Effector CD4-positive, alpha-beta T cell (primary cell): Measurements from ENCODE around the gene FEM1B.
"Not testable (repeated sequence)": the region's sequence is repeated elsewhere in the genome, so short reads cannot be mapped to it uniquely, and the experiment has no call there.

Source experiments
- DNase-seq: peaks from one replicate; pipeline ENCODE4 v3.0.0-alpha.2; 2020
- total RNA-seq: gene quantifications from one replicate; lab custom pipeline; 2026; lab: John Stamatoyannopoulos, UW

Gene FEM1B
- 103 reads per million, percentile 83 among the genes with 10 or more reads in this experiment for total RNA-seq

- DNase-seq = peak; percentile 81
Measured at GRCh38 chr15:68277603-68278344, at the start of gene FEM1B. Gene FEM1B (plus strand): TSS chr15:68277745. CDS start chr15:68278418, 673 bp downstream.

GRCh38 chr15:68228143-68228970, 49.2 kb upstream of the FEM1B start:
- no peak for DNase-seq

DNA sequence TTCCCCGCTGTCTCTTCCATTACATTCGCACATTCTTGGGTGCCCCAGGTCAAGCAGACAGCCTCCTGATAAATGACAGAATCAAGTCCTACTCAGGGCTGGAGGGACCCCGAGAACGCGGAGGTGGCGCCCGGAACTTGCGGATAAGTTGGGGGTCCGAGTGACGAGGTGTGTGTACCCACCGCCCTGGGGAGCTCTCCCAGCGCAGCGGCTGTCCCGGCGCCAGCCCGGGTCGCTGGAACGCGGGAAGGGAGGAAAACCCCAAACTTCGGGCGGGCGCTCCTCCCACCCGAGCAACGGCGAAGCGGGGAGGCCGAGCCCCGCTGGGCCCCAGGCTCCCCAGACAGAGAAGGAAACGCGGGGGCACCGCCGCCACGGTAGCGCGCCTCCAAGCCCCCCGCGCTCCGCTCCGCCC, 48.6 kb upstream of the FEM1B start:
- no peak for DNase-seq

- DNase-seq = peak; percentile 68
Measured at GRCh38 chr15:68229386-68230156, 48.0 kb upstream of the FEM1B start, which contains the start of gene CLN6. Gene CLN6 (minus strand): TSS chr15:68229728. CDS start chr15:68229584, 144 bp downstream.

GRCh38 chr15:68230157-68231100, 47.1 kb upstream of the FEM1B start:
- no peak for DNase-seq

- DNase-seq = no peak
Measured at GRCh38 chr15:68231102-68231818, 46.3 kb upstream of the FEM1B start.

- DNase-seq = no peak
Measured at GRCh38 chr15:68232449-68232848, 45.1 kb upstream of the FEM1B start.

DNA sequence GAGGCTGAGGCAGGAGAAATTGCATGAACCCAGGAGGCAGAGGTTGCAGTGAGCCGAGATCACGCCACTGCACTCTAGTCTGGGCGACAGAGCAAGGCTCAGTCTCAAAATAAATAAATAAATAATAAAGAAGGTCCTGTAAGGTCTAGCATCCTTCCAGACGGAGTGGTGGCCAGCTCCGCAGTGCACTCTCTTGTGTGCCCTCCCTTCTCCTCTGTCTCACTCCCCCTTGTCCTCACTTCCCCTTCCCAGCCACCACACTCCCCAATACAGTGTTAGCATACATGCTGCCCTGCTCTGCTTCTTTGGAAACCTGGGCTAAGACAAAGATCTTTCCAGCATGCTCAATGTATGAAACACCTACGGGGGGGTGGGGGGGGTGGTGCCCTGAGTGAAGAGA, 44.6 kb upstream of the FEM1B start:
- no peak for DNase-seq

DNA sequence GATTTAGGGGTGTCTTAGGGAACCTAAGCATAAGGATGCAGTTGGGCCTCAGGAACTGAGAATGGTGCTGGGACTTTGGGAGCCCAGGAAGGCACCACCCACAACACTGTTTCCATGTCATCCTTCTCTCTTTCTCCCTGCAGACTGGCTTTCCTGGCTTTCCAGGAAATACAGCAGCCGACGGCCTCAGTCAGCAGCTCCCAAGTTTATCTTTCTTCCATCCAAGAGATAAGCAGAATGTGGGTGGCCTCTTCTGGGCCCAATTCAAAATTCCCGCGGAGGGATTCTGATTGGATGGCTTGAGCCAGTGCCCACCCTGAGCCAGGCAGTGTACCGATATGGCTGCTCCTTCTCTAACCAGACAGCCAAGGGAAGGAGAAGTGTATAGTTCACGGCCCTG, 43.5 kb upstream of the FEM1B start:
- no peak for DNase-seq

GRCh38 chr15:68234520-68234919, 43.0 kb upstream of the FEM1B start:
- not testable (repeated sequence) for DNase-seq

GRCh38 chr15:68235022-68235421, 42.5 kb upstream of the FEM1B start:
- no peak for DNase-seq

- DNase-seq = no peak
Measured at GRCh38 chr15:68239025-68239424, 38.5 kb upstream of the FEM1B start.

DNA sequence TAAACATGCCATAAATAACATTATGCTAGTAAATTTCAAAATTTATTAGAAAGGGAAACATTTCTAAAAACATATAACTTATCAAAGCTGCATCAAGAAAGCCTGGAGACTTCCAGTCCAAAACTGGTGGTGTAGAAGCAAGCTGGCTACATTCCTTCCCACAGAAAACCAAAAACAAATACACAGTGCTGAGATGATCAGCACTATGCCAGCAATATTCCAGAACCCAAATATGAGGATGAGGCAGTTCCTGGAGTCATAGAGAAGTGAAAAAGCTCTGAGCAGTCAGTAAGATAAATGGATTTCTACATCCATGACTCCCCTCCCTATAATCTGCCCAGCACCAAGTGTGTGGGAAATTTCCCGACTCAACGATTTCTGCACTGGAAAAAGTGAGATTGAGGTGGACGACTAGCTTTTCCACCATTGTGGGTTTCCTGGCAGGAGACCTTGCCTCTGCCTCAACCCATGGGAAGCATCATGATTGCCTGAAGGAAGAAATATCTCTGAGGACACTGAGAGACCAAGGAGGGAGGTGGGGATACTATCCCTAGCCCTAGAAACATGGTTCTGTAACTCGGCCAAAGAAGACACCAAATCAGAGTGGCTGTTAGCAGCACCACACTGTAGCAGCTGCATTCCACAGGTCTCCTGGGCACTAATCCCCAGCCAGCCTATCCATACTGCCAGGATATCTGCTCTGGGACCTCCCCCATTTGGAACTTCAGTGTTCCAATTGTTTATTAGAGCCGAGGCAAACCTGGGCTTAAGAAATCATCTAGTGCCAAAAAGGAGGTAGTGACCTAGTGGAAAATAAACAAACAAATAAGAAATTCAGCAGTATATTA, 36.2 kb upstream of the FEM1B start:
- no peak for DNase-seq

GRCh38 chr15:68244235-68244634, 33.3 kb upstream of the FEM1B start:
- no peak for DNase-seq

GRCh38 chr15:68249058-68249713, 28.4 kb upstream of the FEM1B start:
- DNase-seq = no peak

DNA sequence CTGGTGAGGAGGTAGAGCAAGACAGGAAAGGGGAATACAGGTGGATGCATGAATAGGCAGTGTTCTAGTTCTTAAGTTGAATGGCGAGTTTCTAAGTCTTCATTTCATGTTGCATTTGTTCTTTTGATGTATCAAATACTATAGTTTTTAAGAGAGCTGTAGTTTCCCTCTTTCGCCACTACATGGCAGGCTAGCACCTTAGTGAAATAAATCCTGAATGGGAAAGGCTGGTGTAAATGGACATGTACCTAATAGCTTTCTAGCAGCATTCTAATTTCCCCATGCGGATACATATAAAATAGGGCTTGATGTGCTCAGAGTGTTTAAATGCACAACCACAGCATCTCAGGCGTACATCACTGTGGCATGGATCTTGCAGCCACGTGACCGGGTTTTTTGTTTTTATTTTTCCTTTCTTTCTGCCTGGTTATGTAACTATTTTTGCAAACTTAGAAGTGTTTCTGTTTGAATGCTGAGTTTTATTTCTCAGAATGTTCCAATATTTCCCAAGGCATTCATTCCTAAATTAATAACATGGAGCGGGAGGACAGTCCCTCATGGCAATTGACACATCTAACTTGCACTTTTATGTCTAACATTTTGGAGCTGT, 24.5 kb upstream of the FEM1B start:
- peak; percentile 23 for DNase-seq

GRCh38 chr15:68256675-68257450, 20.7 kb upstream of the FEM1B start:
- peak; percentile 24 for DNase-seq

DNA sequence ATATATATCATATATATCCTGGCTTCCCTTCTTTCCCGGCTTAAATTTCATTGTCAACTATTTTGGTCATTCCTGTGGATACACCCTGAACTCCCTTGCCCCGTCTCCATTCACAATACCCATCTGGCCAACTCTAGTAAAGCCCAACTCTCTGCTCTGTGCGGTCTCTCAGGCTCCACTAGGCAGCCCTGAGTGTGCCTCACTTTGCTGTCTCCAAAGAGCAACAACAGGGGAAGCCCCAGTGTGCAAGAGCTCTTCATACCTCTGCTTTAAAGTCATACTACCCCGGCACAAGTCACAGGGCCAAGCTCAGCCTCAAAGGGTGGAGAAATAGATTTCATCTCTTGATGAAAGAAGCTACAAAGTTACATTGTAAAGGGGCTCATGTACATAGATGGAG, 18.9 kb upstream of the FEM1B start:
- no peak for DNase-seq
